GM10266 (cell line): ENCODE results near the gene LSG1.
"Not testable (repeated sequence)": the region's sequence is repeated elsewhere in the genome, so short reads cannot be mapped to it uniquely, and the experiment has no call there.

Experiments
- DNase-seq: peaks from one replicate; pipeline ENCODE4 v3.0.0; 2012; ENCODE audit errors: extremely low spot score
- TF ChIP-seq, protein P1 (sequence below): IDR thresholded peaks from 2 replicates; pipeline ENCODE4 v1.5.1; 2012; ENCODE audit warnings: mild to moderate bottlenecking, low read depth; ENCODE audit not compliant: control insufficient read depth, insufficient read depth; ENCODE audit errors: missing control alignments

The LSG1 gene

DNA sequence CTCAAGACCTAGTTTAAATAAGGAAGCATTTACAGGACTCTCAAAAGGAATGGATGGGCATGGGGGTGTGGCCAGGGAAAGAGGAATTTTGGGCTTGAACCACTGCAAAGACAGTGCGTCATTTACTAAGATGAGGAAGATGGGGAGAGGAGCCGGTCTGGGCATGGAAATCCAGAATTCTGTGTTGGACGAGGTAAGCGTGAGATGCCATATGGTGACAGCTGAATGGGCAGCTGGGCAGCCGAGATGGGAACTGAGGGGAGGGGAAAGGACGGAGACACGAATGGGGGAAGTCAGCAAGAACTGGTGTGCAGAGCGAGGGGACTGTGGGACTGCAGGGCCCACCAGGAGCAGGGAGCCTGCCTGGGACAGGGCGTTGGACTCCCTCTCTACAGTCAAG, 63.0 kb downstream of the LSG1 start:
- TF ChIP-seq, protein P1, sequence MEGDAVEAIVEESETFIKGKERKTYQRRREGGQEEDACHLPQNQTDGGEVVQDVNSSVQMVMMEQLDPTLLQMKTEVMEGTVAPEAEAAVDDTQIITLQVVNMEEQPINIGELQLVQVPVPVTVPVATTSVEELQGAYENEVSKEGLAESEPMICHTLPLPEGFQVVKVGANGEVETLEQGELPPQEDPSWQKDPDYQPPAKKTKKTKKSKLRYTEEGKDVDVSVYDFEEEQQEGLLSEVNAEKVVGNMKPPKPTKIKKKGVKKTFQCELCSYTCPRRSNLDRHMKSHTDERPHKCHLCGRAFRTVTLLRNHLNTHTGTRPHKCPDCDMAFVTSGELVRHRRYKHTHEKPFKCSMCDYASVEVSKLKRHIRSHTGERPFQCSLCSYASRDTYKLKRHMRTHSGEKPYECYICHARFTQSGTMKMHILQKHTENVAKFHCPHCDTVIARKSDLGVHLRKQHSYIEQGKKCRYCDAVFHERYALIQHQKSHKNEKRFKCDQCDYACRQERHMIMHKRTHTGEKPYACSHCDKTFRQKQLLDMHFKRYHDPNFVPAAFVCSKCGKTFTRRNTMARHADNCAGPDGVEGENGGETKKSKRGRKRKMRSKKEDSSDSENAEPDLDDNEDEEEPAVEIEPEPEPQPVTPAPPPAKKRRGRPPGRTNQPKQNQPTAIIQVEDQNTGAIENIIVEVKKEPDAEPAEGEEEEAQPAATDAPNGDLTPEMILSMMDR, result no peak
- no peak for DNase-seq

DNA sequence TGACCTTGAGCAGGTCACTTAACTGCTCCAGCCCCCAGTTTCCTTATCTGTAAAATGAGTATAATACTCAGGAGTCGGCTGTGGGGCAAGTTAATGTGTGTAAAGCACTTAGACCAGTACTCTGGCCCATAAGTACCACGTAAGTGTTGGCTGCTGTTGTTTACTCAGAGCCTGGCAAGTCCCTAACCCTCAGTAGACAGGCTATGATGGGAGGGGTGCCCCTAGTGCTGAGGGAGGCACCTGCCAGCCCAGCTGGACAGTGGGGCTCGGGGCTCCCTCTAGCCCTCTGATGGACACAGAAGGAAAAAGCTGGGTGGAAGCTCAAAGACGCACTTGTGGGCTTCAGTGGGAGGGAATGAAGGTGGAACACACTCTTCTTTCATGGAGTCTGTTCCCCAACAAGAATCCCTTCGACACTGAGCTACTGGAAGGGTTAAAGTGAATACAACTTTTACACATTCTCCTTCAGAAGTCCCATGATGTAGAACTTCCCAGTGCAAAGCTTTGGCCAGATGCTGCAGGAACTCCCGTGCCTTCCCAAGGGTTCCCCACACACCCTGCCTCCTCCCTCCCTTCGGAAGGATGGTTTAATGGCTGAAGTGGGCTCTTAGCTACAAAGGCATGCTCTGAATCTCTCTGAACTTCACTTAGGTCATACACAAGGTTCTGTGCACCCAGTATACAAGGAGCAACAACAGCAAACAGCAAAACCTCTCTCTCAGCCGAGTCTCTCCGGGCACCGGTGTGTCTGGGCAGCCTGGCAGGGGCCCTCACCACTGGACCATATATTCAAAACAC, 64.2 kb downstream of the LSG1 start:
- no peak for DNase-seq

DNA sequence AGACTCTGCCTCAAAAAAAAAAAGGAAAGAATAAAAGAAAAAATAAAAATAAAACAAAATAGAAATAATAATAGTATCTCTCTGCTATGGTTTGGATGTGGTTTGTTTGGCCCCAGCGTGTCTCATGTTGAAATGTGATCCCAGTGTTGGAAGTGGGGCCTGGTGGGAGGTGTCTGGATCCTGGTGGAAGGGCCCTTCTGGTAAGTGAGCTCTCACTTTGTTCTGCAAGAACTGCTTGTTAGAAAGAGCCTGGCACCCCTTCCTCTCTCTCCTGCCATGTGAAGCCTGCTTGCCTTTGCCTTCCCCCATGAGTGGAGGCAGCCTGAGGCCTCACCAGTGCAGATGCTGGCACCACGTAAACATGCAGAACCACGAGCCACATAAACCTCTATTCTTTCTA, 65.0 kb downstream of the LSG1 start:
- DNase-seq, result no peak
- TF ChIP-seq, protein P1, result no peak

More for the DNA sequence above, 64.2 kb downstream of the LSG1 start:
- TF ChIP-seq, protein P1, result no peak

DNA sequence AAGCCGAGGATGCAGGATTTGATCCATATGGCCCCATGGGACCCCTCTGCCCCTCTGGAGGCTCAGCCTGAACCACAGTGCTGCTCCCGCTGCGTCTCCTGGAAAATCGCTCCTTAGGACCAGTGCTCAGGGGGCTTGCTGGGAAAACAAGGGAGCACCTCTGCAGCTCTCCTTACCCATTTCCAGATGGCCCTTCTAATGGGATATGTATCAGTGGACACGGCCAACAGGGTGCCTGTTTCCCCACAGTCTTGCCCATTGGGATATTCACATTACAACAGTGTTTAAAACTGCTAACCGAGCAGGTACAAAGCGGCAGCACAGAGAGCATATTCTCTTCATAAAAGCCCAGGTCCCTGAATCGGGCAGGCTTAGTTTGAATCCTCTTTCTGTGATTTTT, 65.8 kb downstream of the LSG1 start:
- TF ChIP-seq, protein P1, result no peak
- DNase-seq, result no peak

DNA sequence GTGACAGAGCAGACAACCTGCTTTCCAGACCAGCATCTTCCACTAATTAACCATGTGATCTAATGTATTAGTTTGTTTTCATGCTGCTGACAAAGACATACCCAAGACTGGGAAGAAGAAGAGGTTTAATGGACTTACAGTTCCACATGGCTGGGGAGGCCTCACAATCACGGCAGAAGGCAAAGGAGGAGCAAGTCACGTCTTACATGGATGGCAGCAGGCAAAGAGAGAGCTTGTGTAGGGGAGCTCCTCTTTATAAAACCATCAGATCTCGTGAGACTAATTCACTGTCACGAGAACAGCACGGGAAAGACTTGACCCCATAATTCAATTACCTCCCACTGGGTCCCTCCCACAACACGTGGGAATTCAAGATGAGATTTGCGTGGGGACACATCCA, 66.7 kb downstream of the LSG1 start:
- DNase-seq, result not testable (repeated sequence)

DNA sequence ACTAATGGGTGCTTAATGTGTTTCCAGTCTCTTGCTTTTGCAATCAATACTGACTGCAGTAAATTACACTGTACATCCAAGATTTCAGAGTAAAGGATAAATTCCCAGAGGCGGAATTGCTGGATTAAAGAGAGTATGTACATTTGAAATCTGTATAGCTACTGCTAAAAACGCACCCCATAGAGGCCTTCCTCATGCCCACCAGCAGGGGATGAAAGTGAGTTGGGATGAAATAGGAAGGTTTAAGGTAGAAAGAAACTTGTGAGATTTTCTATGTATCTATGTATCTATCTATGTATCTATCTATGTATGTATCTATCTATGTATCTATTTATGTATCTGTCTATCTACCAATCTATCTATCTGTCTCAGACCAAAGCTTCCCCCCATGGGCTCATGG, 67.2 kb downstream of the LSG1 start:
- TF ChIP-seq, protein P1, result peak; percentile 9
- DNase-seq, result no peak

DNA sequence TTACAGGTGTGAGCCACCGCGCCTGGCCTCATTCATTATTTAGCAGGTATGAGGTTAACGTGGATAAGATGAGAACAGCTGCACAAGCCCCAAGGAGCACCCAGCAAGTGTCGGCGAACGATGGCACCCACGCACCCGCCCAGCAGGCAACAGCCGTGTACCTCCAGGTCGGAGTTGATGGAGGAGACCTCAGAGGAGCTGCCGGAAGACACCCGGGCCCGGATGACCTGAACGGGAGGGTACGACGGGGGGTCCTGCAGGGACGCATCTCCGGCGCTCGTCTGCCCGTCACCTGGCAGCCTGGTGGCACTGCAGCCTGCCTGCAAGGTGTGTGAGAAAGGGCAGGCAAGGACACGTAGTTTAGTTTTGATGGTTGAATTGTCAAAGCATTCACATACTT, 67.9 kb downstream of the LSG1 start:
- TF ChIP-seq, protein P1, result no peak
- no peak for DNase-seq
